GM18858 (cell line): ENCODE data around the gene CLK3.

Source experiments
- ATAC-seq: cut with Tn5 transposase; IDR thresholded peaks from one replicate; pipeline ENCODE4 v1.9.1; 2021; ENCODE audit not compliant: unreplicated experiment

The CLK3 gene

GRCh38 chr15:74603026-74603788 lies 12.4 kb upstream of the CLK3 start:
- no peak for ATAC-seq

GRCh38 chr15:74603789-74604705 lies 11.6 kb upstream of the CLK3 start:
- no peak for ATAC-seq

GRCh38 chr15:74604983-74605794 lies 10.4 kb upstream of the CLK3 start:
- no peak for ATAC-seq

- no peak for ATAC-seq
These were observed 9.9 kb upstream of the CLK3 start for GRCh38 chr15:74605795-74606150.

- no peak for ATAC-seq
These were observed 6.8 kb upstream of the CLK3 start for GRCh38 chr15:74608786-74609185.

GRCh38 chr15:74609938-74610301 lies 5.7 kb upstream of the CLK3 start:
- no peak for ATAC-seq

GRCh38 chr15:74610302-74610951 lies 5.2 kb upstream of the CLK3 start:
- no peak for ATAC-seq

- no peak for ATAC-seq
These were observed 4.3 kb upstream of the CLK3 start for GRCh38 chr15:74611341-74611740.

- ATAC-seq: no peak
These were observed 3.8 kb upstream of the CLK3 start for GRCh38 chr15:74611834-74612233.

GRCh38 chr15:74612677-74613076 lies 3.0 kb upstream of the CLK3 start:
- ATAC-seq: no peak

GRCh38 chr15:74613089-74613952 lies 2.3 kb upstream of the CLK3 start:
- ATAC-seq: no peak

- no peak for ATAC-seq
These were observed 1.5 kb upstream of the CLK3 start for GRCh38 chr15:74613953-74614743.

GRCh38 chr15:74614744-74615507 lies 710 bp upstream of the CLK3 start:
- peak; percentile 2 for ATAC-seq

GRCh38 chr15:74616366-74616939 lies 817 bp downstream of the CLK3 start:
- no peak for ATAC-seq

GRCh38 chr15:74616996-74617395 lies 1.4 kb downstream of the CLK3 start:
- no peak for ATAC-seq

GRCh38 chr15:74618841-74619596 lies 3.4 kb downstream of the CLK3 start:
- ATAC-seq: no peak

GRCh38 chr15:74619916-74620635 lies 4.4 kb downstream of the CLK3 start:
- no peak for ATAC-seq
